GM19467 (cell line): ENCODE measurements around the gene PDE10A.
"Not testable (repeated sequence)": the region's sequence is repeated elsewhere in the genome, so short reads cannot be mapped to it uniquely, and the experiment has no call there.

Experiments
- ATAC-seq: cut with Tn5 transposase; IDR thresholded peaks from one replicate; pipeline ENCODE4 v1.9.1; 2021; ENCODE audit warnings: mild to moderate bottlenecking, moderate library complexity; ENCODE audit not compliant: unreplicated experiment

The PDE10A gene

GRCh38 chr6:165558097-165558496 is 104.9 kb downstream of the PDE10A start:
- not testable (repeated sequence) for ATAC-seq

- ATAC-seq, result no peak
These were observed 105.4 kb downstream of the PDE10A start for GRCh38 chr6:165557674-165558073.

GRCh38 chr6:165556116-165556843 is 106.8 kb downstream of the PDE10A start:
- no peak for ATAC-seq

- ATAC-seq, result not testable (repeated sequence)
These were observed 108.4 kb downstream of the PDE10A start for GRCh38 chr6:165554644-165555043.

GRCh38 chr6:165552248-165552736 is 110.7 kb downstream of the PDE10A start:
- no peak for ATAC-seq

- ATAC-seq, result no peak
These were observed 111.2 kb downstream of the PDE10A start for GRCh38 chr6:165551828-165552227.

- no peak for ATAC-seq
These were observed 114.6 kb downstream of the PDE10A start for GRCh38 chr6:165548450-165548849.

GRCh38 chr6:165545806-165546205 is 117.2 kb downstream of the PDE10A start:
- no peak for ATAC-seq

GRCh38 chr6:165543781-165544180 is 119.3 kb downstream of the PDE10A start:
- no peak for ATAC-seq

- no peak for ATAC-seq
These were observed 126.1 kb downstream of the PDE10A start for GRCh38 chr6:165536911-165537310.

- no peak for ATAC-seq
These were observed 143.7 kb downstream of the PDE10A start for GRCh38 chr6:165519316-165519715.

- ATAC-seq, result no peak
These were observed 146.9 kb downstream of the PDE10A start for GRCh38 chr6:165515963-165516624.

GRCh38 chr6:165514621-165515020 is 148.4 kb downstream of the PDE10A start:
- no peak for ATAC-seq

GRCh38 chr6:165511807-165512206 is 151.2 kb downstream of the PDE10A start:
- peak; percentile 87 for ATAC-seq

GRCh38 chr6:165508321-165508869 is 154.6 kb downstream of the PDE10A start:
- ATAC-seq, result no peak

- ATAC-seq, result no peak
These were observed 156.4 kb downstream of the PDE10A start for GRCh38 chr6:165506657-165507056.

- not testable (repeated sequence) for ATAC-seq
These were observed 162.7 kb downstream of the PDE10A start for GRCh38 chr6:165500214-165500907.

GRCh38 chr6:165497472-165497871 is 165.6 kb downstream of the PDE10A start:
- ATAC-seq, result no peak

- no peak for ATAC-seq
These were observed 174.3 kb downstream of the PDE10A start for GRCh38 chr6:165488624-165489295.

GRCh38 chr6:165487950-165488349 is 175.1 kb downstream of the PDE10A start:
- ATAC-seq, result no peak

GRCh38 chr6:165487347-165487746 is 175.7 kb downstream of the PDE10A start:
- no peak for ATAC-seq
